T-helper 1 cell (primary cell): ENCODE data around the gene SHROOM1.
A peak's percentile ranks its signal among the peaks of the same experiment; 100 is the strongest.

ENCODE experiments used
- DNase-seq, 5 donors: peaks; one replicate each; pipeline ENCODE4 v3.0.0-alpha.2; 2012 to 2020

Gene SHROOM1

GRCh38 chr5:132825033-132825833, 5.2 kb downstream of the SHROOM1 start:
- no peak for DNase-seq

- no peak for DNase-seq
Measured at GRCh38 chr5:132824426-132824825, 6.0 kb downstream of the SHROOM1 start.

DNA sequence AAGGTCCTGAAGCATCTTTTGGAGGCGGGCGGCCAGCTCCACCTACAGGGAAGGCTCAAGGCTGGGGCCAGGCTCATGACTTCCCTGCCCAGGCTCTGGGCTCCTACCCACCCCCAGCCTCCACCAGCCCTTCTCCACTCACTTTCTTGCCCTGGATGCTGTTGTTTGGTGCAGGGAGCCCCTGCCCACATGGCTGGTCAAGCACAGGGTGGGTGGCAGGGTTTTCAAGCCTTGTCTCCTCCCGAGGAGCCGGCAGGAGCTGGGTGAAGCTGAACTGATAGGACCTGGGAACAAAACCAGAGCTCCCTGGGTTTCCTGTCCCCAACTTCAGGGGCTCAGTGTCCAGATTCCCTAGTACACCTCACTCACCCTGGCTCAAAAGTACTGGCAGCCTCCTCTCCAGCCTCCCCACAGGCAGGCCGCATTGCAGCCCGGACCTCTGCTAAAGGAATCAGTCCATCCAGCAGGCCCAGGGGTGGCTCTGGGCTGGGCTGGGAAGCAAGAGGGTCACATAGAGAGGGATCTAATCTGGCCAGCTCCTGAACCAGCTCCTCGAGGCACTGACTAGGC, 6.9 kb downstream of the SHROOM1 start:
- DNase-seq = no peak

GRCh38 chr5:132822650-132823480, 7.6 kb downstream of the SHROOM1 start:
- DNase-seq = peak in 1 of 5 donors; percentile 28

DNA sequence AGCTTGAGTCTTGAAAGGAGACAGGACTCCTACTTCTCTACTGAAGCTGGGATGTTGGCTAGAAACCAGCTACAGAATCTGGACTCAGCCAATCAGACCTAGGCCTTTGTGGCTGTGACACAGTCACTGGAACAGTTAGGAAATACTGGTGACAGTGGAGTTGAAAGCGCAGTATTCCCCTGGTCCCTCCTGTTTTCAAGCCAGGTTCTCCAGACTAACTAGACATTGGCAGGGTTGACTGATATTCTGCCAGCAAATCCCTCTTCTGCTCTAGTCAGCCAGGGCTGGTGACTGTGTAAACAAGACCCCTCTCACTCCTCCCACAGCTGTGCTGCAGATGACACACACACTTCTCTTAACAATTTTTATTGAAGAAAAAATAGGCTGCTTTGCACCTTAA, 8.7 kb downstream of the SHROOM1 start:
- no peak for DNase-seq

- no peak for DNase-seq
Measured at GRCh38 chr5:132821350-132821749, 9.1 kb downstream of the SHROOM1 start.

- DNase-seq = peak; percentile 61 to 87 (median 82)
Measured at GRCh38 chr5:132820162-132820754, 10.2 kb downstream of the SHROOM1 start.

GRCh38 chr5:132819468-132819867, 11.0 kb downstream of the SHROOM1 start:
- no peak for DNase-seq

DNA sequence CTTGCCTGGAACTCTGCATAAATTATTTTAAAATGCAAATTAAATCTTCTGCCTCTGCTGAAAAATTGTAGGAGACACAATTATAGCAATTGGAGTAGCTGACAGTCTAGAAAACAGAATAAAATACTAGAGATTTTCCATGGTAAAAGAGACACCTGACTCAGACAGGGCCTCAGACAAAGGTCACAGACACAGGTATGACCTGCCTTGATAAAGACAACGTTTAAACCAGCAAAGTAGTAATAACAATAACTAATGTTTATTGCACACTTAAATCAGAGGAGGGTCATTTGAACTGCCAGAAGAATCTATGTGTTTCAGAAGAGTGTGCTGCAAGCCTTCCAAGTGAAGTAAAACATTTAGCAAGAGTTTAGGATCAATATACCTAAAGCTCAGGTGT, 13.4 kb downstream of the SHROOM1 start:
- no peak for DNase-seq

DNA sequence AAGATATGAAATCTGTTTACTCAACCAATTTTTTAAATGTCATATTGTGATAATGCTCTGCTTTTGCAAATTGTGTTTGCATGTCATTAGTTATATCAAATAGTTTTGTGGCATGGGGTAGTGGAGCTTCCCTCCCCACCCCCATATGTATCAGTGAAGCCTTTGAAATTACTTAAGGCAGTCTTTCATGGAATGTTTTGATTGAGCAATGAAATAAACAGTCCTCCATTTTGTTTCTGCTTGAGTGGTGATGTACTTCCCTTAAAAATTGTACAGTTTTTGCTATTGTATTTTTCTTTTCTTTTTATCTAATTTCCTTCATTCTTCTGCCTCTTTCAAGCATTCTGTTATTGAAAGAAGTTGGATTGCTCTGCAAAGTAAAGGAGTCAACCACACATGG, 13.9 kb downstream of the SHROOM1 start:
- no peak for DNase-seq

DNA sequence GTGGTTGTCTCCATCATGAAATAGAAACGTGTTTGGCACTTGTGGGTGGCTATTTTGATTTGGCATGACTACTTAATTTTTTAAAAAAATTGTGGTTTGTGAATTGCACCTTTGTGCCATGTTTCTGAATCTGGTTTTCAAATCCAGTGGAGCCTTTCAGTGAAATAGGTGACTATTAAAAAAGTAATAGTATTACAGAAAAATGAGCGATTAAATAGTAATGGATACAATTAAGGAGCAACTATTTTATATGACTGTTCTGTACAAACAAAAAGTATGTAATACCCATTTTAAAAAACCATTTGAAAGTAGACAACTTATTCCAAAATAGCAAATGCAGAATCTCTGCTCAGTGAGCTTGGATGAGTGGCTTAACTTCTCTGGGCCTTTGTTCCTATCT, 14.4 kb downstream of the SHROOM1 start:
- no peak for DNase-seq

- no peak for DNase-seq
Measured at GRCh38 chr5:132815454-132815853, 15.0 kb downstream of the SHROOM1 start.

- no peak for DNase-seq
Measured at GRCh38 chr5:132814503-132815294, 15.7 kb downstream of the SHROOM1 start.

DNA sequence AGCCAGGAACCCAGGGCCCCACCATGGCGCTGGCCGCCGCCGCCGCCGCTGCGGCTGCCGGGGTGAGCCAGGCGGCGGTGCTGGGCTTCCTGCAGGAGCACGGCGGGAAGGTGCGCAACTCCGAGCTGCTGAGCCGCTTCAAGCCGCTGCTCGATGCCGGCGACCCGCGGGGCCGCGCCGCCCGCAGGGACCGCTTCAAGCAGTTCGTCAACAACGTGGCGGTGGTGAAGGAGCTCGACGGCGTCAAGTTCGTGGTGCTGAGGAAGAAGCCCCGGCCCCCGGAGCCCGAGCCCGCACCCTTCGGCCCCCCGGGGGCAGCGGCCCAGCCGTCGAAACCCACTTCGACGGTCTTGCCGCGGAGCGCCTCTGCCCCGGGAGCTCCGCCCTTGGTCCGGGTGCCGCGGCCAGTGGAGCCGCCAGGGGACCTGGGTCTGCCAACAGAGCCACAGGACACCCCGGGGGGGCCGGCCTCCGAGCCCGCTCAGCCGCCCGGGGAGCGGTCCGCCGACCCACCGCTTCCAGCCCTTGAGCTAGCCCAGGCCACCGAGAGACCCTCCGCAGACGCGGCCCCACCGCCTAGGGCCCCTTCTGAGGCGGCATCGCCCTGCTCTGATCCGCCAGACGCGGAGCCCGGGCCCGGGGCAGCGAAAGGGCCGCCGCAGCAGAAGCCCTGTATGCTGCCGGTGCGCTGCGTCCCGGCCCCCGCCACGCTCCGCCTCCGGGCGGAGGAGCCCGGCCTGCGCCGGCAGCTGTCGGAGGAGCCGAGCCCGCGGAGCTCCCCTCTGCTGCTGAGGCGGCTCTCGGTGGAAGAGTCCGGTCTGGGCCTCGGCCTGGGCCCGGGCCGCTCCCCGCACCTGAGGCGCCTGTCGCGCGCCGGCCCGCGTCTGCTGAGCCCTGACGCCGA, 16.6 kb downstream of the SHROOM1 start:
- DNase-seq = peak in 1 of 5 donors; percentile 20

DNA sequence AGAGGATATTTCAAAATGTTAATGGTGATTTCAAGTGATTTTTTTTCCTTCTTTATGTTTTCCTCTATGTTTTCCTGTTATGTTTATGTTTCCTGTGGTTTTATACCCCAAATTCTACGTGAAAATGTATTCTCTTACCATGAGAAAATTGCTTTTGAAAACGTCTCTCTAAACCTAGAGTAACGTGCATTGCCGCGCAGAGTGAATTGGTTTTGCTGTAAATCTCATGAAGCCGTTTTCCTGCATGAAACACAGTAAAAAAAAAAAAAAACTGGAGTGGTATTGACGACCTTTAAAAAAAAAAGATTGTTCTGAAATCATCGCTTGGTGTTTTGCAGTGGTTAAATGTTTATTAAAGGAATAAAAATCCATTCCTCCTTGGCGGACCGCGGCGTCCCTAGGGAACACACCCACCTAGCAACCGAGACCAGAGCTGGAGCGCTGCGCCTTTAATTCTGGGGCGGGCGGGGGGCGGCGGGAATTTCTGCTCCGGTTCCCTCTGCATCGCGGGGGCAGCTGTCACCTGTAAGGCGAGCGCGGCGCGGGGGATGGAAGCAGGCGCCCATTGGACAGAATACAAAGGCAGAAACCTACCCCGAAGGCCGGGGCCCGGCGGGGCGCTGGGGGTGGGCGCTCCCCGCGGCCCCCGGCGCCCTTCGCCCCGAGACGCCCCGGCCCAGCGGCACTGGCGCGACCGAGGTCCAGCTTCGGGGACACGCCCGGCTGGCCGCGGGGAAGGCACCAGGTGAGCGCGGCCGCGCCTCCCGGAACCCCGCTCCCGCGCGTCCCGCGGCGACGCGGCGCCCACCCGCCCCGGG, 17.5 kb downstream of the SHROOM1 start, which contains the start of gene SOWAHA:
SOWAHA (plus strand) TSS at position 522 of the 818 bp plus-strand sequence. CDS start 320 bp downstream, outside the sequence.
- DNase-seq = no peak

DNA sequence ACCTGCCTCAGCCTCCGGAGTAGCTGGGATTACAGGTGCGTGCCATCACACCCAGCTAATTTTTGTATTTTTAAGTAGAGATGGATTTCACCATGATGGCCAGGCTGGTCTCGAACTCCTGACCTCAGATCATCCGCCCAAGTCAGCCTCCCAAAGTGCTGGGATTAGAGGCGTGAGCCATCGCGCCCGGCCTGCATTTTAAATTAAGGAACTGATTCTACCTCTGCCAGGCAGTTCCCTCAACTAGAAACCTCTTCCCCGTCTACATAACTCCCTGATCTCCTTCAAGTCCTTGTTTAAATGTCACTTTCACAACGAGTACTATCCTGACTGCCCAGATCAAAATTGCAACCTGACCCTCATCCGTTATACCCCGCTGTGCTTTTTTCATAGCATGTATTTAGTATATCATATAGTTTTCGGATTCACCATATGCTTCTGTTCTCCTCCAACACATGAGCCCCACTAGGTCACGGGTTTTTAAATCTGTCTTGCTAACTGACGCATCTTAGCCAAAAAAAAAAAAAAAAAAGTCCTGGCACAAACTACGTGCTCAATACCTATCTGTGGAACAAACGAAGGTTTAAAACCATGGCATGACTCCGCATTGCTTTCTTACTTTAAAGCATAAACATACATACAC, 18.2 kb downstream of the SHROOM1 start:
- DNase-seq = no peak

DNA sequence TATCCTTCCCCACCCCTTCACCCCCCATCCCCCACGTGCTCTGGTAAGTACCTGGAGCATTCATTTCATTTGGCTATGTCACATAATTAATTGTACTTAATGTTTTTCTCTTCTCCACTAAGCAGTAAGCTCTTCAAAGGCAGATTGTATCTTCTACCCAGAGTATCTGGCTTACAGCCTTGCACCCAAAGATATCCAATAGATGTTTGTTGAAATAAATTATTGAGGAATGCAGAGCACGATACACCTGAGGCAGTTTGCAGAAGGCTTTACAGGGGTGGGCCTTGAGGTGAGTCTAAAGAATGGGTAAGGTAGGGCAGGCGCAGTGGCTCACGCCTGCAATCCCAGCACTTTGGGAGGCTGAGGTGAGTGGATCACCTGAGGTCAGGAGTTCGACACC, 19.8 kb downstream of the SHROOM1 start:
- no peak for DNase-seq

DNA sequence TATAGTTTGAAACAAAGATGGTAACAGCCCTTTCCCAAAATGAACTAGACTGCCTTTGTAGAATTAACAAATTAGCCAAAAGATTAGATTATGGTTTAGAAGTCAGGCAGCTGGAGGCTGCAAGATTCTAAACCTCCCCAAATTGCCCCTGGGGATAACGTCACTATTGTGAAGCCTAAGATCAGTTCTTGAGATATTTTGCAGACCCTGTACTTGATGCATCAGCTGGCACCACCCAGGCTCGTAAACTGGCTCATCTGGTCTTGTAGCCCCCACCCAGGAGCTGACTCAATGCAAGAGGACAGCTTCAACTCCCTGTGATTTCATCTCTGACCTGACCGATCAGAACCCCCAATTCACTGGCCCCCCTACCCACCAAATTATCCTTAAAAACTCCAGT, 21.6 kb downstream of the SHROOM1 start:
- no peak for DNase-seq

DNA sequence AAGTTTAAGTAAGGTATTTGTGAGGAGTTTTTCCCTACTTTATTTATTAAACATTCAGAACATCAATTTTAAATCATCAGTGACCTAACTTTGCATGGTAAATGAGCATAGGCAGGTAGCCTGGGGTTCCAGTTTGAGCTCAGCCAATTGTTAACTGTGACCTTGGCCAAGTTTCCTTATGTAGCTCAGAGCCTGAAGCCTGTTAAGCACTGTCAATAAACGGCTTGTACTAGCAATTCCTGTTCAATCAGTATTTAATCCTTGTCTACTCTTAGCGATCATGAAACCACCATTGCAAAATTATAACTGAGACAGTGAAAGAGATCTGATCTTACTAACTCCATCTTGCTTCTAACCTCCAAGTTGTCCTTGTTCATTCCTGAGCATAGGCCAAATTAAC, 22.0 kb downstream of the SHROOM1 start:
- DNase-seq = no peak
